Measurements from ENCODE around the gene TNFRSF11A.

Gene TNFRSF11A

DNA sequence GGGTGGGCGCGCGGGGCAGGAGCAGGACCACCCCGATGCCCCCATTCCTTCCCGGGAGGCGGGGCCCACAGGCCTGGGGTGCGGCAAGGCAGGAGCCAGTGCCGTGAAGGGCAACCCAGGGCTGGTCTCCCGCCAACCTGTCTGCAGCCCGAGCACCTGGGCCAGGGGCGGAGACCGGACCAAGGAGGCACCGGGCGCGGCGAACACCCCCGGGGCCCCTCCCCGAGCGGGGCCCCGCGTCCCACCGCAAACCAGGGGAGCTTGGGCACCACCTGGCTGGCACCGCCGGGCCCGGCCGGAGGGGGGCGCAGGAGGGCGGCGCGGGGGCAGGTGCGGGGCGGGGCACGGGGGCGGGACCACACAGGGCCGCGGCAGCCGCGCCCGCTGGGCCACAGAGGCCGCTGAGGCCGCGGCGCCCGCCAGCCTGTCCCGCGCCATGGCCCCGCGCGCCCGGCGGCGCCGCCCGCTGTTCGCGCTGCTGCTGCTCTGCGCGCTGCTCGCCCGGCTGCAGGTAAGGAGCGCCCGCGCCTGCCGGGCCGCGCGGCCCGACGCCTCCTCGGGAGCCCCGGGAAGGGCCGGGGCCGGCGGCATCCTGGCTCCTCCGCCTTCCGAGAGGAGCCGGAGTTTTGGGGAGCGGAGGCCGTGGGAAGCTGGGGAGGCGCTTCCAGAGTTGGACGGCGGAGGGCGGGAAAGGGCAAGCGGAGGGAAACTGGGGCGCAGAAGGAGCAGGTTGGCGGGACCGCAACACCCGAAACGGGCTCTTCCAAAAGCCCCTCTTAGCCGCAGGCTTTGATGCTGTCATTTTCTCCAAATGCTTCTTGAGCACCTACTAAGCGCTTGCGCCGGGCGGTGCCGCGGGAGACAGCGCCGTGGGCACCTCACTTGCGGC, at the start of gene TNFRSF11A:
TNFRSF11A (plus strand) TSS at position 394 of the 889 bp plus-strand sequence; CDS start at position 437, 43 bp downstream.
- DNase-seq: peak in 3 of 51 donors; percentile 7 to 23 (median 14)

DNA sequence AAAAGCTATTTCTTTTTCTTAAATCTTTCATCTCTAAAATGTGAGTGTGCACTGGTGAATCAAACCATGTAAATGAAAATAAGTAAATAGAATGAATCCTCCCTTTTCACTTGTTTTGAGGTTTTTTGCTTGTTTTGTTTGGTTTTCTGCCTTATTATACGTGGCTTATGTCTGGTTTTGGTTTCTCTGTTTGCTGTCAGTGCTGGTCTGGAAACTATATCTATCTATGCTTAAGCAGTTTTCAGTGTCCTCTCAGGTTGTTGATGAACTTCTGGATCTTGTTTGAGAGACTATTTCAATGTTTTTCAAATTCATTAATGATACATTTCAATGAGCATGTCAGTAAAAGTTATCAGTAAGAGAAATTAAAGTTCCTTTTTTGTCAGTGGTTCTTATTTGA, 48.1 kb upstream of the TNFRSF11A start:
- no peak for DNase-seq

- DNase-seq: no peak
Observed at GRCh38 chr18:62279561-62279960, 45.5 kb upstream of the TNFRSF11A start.

GRCh38 chr18:62280058-62280457, 45.1 kb upstream of the TNFRSF11A start:
- DNase-seq: no peak

DNA sequence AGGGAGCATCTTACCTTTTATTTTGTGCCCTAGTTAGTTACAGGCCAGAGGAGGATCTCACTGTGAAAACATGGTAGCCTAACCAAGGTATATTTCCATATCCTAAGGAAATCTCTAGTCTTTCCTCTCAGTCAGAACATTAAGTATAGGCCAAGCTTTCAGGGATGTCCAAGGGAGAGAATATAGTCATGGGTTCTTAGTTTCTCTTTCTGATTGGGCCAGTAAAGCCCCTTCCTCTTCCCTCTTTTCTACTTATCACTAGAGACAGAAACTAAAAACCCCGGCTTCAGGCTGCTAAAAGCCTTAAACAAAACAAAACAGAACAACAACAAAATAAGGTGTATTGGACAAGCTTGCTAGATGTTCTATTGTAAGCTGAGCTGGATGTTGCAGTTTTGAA, 44.3 kb upstream of the TNFRSF11A start:
- no peak for DNase-seq

GRCh38 chr18:62281684-62282083, 43.4 kb upstream of the TNFRSF11A start:
- DNase-seq: peak in 1 of 51 donors; percentile 18

GRCh38 chr18:62282188-62282629, 42.9 kb upstream of the TNFRSF11A start:
- no peak for DNase-seq

- no peak for DNase-seq
Observed at GRCh38 chr18:62284637-62285036, 40.5 kb upstream of the TNFRSF11A start.

GRCh38 chr18:62285281-62285680, 39.8 kb upstream of the TNFRSF11A start:
- no peak for DNase-seq

DNA sequence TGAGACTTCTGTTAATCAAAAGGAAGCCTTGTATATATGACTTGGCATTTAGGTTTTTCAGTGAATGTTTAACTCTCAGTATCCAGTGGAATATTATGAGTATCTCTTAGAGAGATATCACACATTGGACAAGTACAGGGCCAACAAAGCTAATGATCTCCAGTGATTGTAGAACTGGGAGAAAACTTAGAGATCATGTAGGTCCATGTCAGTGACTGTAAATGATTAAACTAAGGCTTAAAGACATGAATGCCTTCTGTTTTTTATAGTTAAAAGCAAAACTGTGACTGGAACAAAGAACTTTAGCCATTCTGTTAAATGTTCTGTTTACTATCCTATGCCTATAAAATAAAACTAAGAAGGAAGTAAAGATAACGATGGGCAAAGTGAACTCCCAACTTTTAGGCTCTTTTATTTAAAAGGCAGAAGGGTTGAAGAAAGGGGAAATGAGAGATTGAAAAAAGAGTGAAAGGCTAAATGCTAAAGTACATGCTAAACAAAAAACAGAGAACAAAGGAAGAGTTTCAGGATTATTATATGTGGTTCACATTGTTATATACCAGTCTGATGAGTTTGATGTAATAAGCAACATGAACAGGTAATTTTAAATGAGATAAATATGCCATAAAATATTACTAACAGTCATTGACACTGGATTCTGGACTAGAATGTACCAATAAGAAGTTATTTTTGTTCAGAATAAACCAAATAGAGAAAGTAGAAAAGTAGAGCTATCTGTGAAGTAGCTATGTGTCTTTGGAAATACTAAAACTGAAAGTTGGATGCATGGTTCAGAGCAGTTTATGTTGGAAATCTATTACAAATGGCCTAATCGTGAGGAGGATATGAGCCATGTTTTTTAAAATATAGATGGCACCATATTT, 37.1 kb upstream of the TNFRSF11A start:
- DNase-seq: no peak

GRCh38 chr18:62288665-62289008, 36.5 kb upstream of the TNFRSF11A start:
- DNase-seq: no peak

DNA sequence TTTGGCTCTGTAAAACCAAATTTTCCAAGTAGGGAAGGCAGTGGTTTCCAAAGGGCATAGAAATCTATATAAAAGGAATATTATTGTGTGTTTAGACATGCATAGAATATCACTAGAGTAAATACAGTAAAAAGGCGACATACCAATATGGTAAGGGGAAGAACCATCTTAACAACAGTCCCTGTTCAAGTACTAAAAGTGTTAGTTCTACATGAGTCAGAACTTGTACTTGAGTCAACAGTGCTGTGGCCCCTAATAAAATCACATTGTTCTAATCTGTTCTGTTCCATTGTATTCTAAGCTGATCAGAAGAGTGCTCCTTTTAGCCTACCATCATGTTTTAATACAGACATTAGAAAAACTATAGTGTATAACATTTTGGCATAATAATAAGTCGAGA, 36.1 kb upstream of the TNFRSF11A start:
- no peak for DNase-seq

GRCh38 chr18:62294073-62294472, 31.0 kb upstream of the TNFRSF11A start:
- no peak for DNase-seq

- no peak for DNase-seq
Observed at GRCh38 chr18:62300359-62300963, 24.6 kb upstream of the TNFRSF11A start.

DNA sequence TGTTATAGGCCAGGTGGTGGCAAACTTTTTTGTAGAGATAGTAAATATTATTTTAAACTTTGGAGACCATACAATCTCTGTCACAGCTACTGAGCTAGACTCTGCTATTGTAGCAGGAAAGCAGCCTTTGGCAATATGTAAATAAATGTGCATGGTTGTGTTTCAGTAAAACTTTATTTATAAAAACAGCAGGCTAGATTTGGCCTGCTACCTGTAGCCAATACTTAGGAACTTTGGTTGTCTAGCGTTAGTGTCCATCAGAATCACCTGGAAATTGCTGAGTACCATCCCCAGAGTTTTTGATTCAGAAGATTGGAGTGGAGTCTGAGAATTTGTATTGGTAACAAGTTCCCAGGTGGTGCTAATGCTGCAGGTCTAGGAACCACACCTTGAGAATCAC, 23.8 kb upstream of the TNFRSF11A start:
- DNase-seq: no peak

DNA sequence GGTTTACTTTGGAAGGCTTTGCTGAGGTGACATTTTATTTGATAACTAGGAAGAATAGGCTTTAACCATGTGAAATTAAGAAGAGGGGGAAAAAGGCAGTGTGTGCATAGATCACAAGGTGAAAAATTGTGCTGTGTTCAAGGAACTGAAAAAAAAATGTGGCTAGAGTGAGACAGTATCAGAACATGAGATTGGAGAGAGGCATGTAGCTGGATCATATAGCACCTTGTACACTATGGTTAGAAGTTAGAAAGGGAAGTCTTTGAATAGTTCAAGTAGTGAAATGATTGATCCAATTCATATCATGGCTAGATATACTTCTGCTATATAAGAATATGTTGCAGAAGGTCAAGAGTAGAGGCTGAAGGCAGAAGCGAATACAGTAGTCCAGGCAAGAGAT, 12.3 kb upstream of the TNFRSF11A start:
- DNase-seq: no peak

DNA sequence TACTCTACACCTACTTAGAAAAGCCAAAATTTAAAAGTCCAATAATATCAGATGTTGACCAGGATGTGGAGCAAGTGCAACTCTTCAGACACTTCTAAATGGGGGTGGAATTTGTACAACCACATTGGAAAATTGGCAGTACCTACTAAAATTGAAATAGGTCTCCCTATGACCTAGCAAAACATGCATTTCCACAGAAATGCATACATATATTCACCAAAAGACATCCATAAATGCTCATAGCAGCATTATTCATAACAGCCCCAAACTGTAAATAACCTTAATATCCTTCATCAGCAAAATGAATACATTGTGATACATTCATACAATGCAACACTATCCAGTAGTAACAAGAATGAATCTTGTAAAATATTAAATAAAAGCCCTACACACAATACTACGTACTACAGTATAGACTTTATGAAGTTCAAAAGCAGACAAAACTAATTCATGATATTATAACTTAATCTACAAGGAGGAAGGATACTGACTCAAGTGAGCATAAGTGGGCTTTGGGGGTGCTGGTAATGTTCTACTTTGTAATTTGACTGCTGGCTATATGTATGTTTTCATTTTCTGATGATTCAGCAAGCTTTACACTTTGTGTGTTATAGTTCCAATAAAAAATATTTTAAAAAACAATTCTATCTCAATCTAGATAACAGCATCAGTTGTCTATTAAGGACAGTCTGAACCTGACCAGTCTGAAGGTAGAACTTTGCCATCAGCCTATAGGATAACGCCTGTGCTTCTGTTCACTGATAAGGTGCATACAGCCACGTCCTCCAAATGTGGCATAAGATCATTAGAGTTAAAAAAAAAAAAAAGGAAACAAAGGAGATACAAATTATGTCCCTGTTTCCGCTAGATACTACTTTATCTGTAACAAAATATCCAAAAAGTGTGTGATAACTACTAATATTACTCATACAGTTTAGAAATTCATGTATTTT, 6.6 kb upstream of the TNFRSF11A start:
- no peak for DNase-seq

- no peak for DNase-seq
Observed at GRCh38 chr18:62321201-62321600, 3.9 kb upstream of the TNFRSF11A start.

DNA sequence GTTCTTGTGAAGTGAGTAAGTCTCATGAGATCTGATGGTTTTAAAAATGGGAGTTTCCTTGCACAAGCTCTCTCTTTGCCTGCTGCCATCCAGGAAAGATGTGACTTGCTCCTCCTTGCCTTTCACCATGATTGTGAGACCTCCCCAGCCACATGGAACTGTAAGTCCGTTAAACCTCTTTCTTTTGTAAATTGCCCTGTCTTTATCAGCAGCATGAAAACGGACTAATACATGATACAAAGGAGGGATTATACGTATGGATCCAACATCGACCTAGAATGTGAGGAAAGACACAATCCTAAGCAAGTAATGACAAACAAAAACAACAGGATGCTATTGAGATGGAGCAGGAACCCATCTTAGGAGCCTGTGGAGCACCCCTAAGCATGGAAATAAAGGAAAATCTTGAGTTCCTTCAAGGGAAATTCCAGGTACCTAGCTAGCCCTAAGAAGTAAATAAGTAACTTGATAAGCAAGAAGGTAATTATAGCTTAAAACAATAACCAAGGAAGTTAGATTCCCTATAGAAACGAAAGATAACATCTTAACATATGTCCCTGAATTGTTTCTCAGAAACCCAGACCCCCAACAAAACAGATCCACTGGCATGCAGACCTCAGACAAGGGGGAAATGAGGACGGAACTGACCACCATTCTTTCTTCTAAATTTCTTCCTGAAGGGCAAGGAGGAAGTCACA, 1.5 kb upstream of the TNFRSF11A start:
- DNase-seq: no peak

GRCh38 chr18:62324181-62324828, 805 bp upstream of the TNFRSF11A start:
- no peak for DNase-seq

Measured in hypothalamus (tissue), 51 donors.